GM12878 (cell line): ENCODE results near the gene GPRC5C. TPM values are rescaled to one million over a fixed set of nuclear protein-coding genes. Genes with fewer than 3 reads are reported as not detected.

Experiments used
- ATAC-seq: fragments of 200-7000 bp; cut with Tn5 transposase; 3 replicates; pipeline ENCODE4 v1.9.1; 2020; ENCODE audit warnings: mild to moderate bottlenecking, moderate library complexity
- BruUV-seq: library from RNA; stranded (reverse); fragments of 400-500 nt; replicated peaks from 2 replicates; lab custom pipeline; 2021; lab: Mats Ljungman, UMichigan
- CTCF ChIA-PET: fragments of 300-600 bp; sonication (Branson Sonifier 250); formaldehyde crosslinking; extraction: SDS; loops from one replicate; lab custom pipeline; 2021; ENCODE audit warnings: inconsistent platforms; lab: Yijun Ruan, JAX
- POLR2A ChIA-PET: fragments of 350-600 bp; formaldehyde crosslinking; extraction: SDS; loops from one replicate; lab custom pipeline; 2021; ENCODE audit warnings: inconsistent platforms; lab: Charles Lee
- RAD21 ChIA-PET: fragments of 300-600 bp; sonication (Branson Sonifier 250); formaldehyde crosslinking; loops from one replicate; lab custom pipeline; 2023; ENCODE audit warnings: antibody characterized with exemption; ENCODE audit not compliant: unreplicated experiment; lab: Charles Lee
- SMC1A ChIA-PET: fragments of 300-600 bp; sonication (Branson Sonifier 250); formaldehyde crosslinking; loops from one replicate; lab custom pipeline; 2023; ENCODE audit not compliant: unreplicated experiment, uncharacterized antibody; lab: Charles Lee
- DNase-seq: peaks from one replicate; pipeline ENCODE4 v3.0.0-alpha.2; 2011; ENCODE audit warnings: low read depth, low spot score
- FAIRE-seq: peaks from 3 replicates; lab custom pipeline; 2011; peaks lifted over from hg19 to GRCh38; lab: Jason Lieb, UNC
- H2AFZ ChIP-seq: 2 replicates; pipeline ENCODE4 v1.6.0; 2011; ENCODE audit warnings: low read depth, low read length, control low read depth; ENCODE audit not compliant: control insufficient read depth
- H3K27ac ChIP-seq: 2 replicates; pipeline ENCODE4 v1.5.1; 2011; ENCODE audit warnings: control low read depth; ENCODE audit not compliant: control insufficient read depth, insufficient read depth
- H3K27me3 ChIP-seq, 2 experiments: replicated peaks in 1 of 2; 2 replicates each; pipeline versions ENCODE4 v1.6.0 to v1.6.1; 2011; ENCODE audit warnings: low read length in 1 of 2; ENCODE audit not compliant: control insufficient read depth in 2 of 2, insufficient read depth in 2 of 2
- H3K36me3 ChIP-seq, 2 experiments: 2 replicates each; pipeline ENCODE4 v1.5.1; 2011; ENCODE audit warnings: low read length in 1 of 2; ENCODE audit not compliant: control insufficient read depth in 2 of 2, insufficient read depth in 2 of 2
- H3K4me1 ChIP-seq: 2 replicates; pipeline ENCODE4 v1.6.1; 2011; ENCODE audit warnings: mild to moderate bottlenecking, low read length, moderate library complexity, mixed read lengths; ENCODE audit not compliant: control insufficient read depth, insufficient read depth
- H3K4me2 ChIP-seq: 2 replicates; pipeline ENCODE4 v1.6.0; 2011; ENCODE audit warnings: control low read depth; ENCODE audit not compliant: control insufficient read depth, insufficient read depth
- H3K4me3 ChIP-seq: fragments of 200-600 bp; sonication (generic); 2 replicates; pipeline ENCODE4 v1.5.1; 2016
- H3K79me2 ChIP-seq: 2 replicates; pipeline ENCODE4 v1.6.0; 2011; ENCODE audit warnings: low read length; ENCODE audit not compliant: control insufficient read depth, insufficient read depth
- H3K9ac ChIP-seq: 2 replicates; pipeline ENCODE4 v1.8.0; 2011; ENCODE audit warnings: low read length, control low read depth, mixed read lengths; ENCODE audit not compliant: control insufficient read depth, insufficient read depth
- H3K9me3 ChIP-seq: replicated peaks from 3 replicates; pipeline ENCODE4 v1.5.1; 2011; ENCODE audit warnings: mild to moderate bottlenecking, low read length; ENCODE audit not compliant: control insufficient read depth, insufficient read depth
- H4K20me1 ChIP-seq: 2 replicates; pipeline ENCODE4 v1.6.0; 2011; ENCODE audit not compliant: control insufficient read depth, insufficient read depth
- ASH2L ChIP-seq: fragments of 300-600, 200-600 bp; sonication (generic); IDR thresholded peaks from 2 replicates; pipeline ENCODE4 v1.6.1; 2017; ENCODE audit warnings: low read depth, mild to moderate bottlenecking, borderline replicate concordance
- ATF2 ChIP-seq: IDR thresholded peaks from 2 replicates; pipeline ENCODE4 v1.6.1; 2012; ENCODE audit warnings: low read length, inconsistent platforms
- CHD1 ChIP-seq: IDR thresholded peaks from 2 replicates; pipeline ENCODE4 v1.6.1; 2012; ENCODE audit warnings: low read depth, low read length, improper control_type of control experiment
- CHD4 ChIP-seq: fragments of 200-600 bp; sonication (generic); IDR thresholded peaks from 2 replicates; pipeline ENCODE4 v1.6.1; 2016; ENCODE audit warnings: mild to moderate bottlenecking
- DPF2 ChIP-seq: fragments of 450-650 bp; IDR thresholded peaks from 2 replicates; pipeline ENCODE4 v1.6.1; 2017; ENCODE audit warnings: mild to moderate bottlenecking
- EED ChIP-seq: sonication (generic); IDR thresholded peaks from 2 replicates; pipeline ENCODE4 v1.6.1; 2016; ENCODE audit warnings: antibody characterized with exemption, low read depth
- HCFC1 ChIP-seq: fragments of 150-350 bp; IDR thresholded peaks from 2 replicates; pipeline ENCODE4 v1.6.1; 2014; ENCODE audit warnings: low read length
- HDAC6 ChIP-seq: fragments of 200-600 bp; sonication (generic); IDR thresholded peaks from one replicate; pipeline ENCODE4 v1.8.0; 2017; ENCODE audit warnings: antibody characterized with exemption; ENCODE audit not compliant: unreplicated experiment
- IKZF1 ChIP-seq: fragments of 450-650 bp; conservative IDR thresholded peaks from 2 replicates; pipeline ENCODE4 v1.6.1; 2017; ENCODE audit warnings: antibody characterized with exemption, mild to moderate bottlenecking
- JUND ChIP-seq: IDR thresholded peaks from 2 replicates; pipeline ENCODE4 v1.6.1; 2012; ENCODE audit warnings: low read depth, mild to moderate bottlenecking, low read length, improper control_type of control experiment, moderate library complexity
- MEF2A ChIP-seq: IDR thresholded peaks from 2 replicates; pipeline ENCODE4 v1.6.1; 2011; ENCODE audit warnings: low read depth, mild to moderate bottlenecking, low read length, moderate library complexity; ENCODE audit not compliant: insufficient read depth
- NFYB ChIP-seq: IDR thresholded peaks from 2 replicates; pipeline ENCODE4 v1.6.1; 2011; ENCODE audit warnings: low read depth, mild to moderate bottlenecking, low read length, improper control_type of control experiment, moderate library complexity; ENCODE audit not compliant: insufficient read depth
- PAX5 ChIP-seq: IDR thresholded peaks from 2 replicates; pipeline ENCODE4 v1.6.1; 2011; ENCODE audit warnings: low read depth, low read length, borderline replicate concordance
- RUNX3 ChIP-seq: IDR thresholded peaks from 2 replicates; pipeline ENCODE4 v1.6.1; 2012; ENCODE audit warnings: low read length, inconsistent platforms
- SMAD5 ChIP-seq: IDR thresholded peaks from 2 replicates; pipeline ENCODE4 v1.6.1; 2016; ENCODE audit warnings: antibody characterized with exemption, low read depth
- SRF ChIP-seq, 2 experiments: IDR thresholded peaks; 2 replicates each; pipeline ENCODE4 v1.6.1; 2011; ENCODE audit warnings: low read depth in 2 of 2, low read length in 2 of 2, mild to moderate bottlenecking in 1 of 2, moderate library complexity in 1 of 2
- STAT1 ChIP-seq: fragments of 450-650 bp; conservative IDR thresholded peaks from 2 replicates; pipeline ENCODE4 v1.6.1; 2014; ENCODE audit warnings: antibody characterized with exemption, mild to moderate bottlenecking
- ZNF622 ChIP-seq: fragments of 450-650 bp; IDR thresholded peaks from 2 replicates; pipeline ENCODE4 v1.6.1; 2017; ENCODE audit warnings: mild to moderate bottlenecking, inconsistent platforms
- ZNF687 ChIP-seq: fragments of 450-650 bp; IDR thresholded peaks from 2 replicates; pipeline ENCODE4 v1.6.1; 2017; ENCODE audit warnings: mild to moderate bottlenecking, moderate library complexity
- WGBS: methylation state at CpG from one replicate; pipeline ENCODE4 v1.1.6; 2016; ENCODE audit warnings: low lambda C conversion rate; ENCODE audit not compliant: insufficient replicate concordance, insufficient coverage; ENCODE audit errors: missing lambda C conversion rate; 5-methylcytosine and 5-hydroxymethylcytosine counted together
- in situ Hi-C: fragments of 300-500 bp; cut with MboI; formaldehyde crosslinking; loops from 9 replicates; pipeline ENCODE4 v1.14.3; 2018; ENCODE audit warnings: mixed read lengths
- intact Hi-C: fragments of 100-400 bp; cut with micrococcal nuclease; formaldehyde crosslinking; loops from one replicate; pipeline ENCODE4 v1.14.2; 2022; ENCODE audit not compliant: unreplicated experiment
- polyA plus RNA-seq, 11 experiments: library from polyadenylated mRNA; depleted of rRNA in 4 of 11; unstranded in 6 of 11; stranded (reverse) in 5 of 11; fragments of >200 nt; fragmentation: Nextera tagmentation in 4 of 11; fragmentation: Illumina TruSeq in 1 of 11; extraction: Ambion mirVana in 4 of 11; extraction: Trizol in 1 of 11; gene quantifications; 1 replicate in 1 of 11; 2 replicates in 10 of 11; pipeline versions ENCODE4 v1.2.1 to v1.2.3, GENCODE V29; 2011 to 2016; ENCODE audit warnings: inconsistent platforms in 2 of 11, missing spikeins in 2 of 11, low read depth in 1 of 11
- total RNA-seq, 4 experiments: library from RNA; depleted of rRNA in 3 of 4; stranded (reverse); fragments of >200 nt in 3 of 4; fragmentation: Illumina TruSeq in 1 of 4; extraction: Trizol in 1 of 4; gene quantifications; 2 replicates each; pipeline versions ENCODE4 v1.2.1 to v1.2.3, GENCODE V29; 2013 to 2021

The GPRC5C gene
- total and polyA plus RNA-seq, 10 of the 15 experiments (the other 5 are each of a cell fraction or from before 2014, with no cell fraction given): 0.04 to 1.3 (median 0.36) TPM; not detected in 2

- intact Hi-C loops: no loop called here
- Histone ChIP-seq H3K9me3 (no peaks in the 10 kb centered on the region), H3K9ac (no peak overlapping the region), H2AFZ (no peak overlapping the region), H3K4me2 (no peak overlapping the region), H3K27me3 (no peaks in the 10 kb centered on the region; a peak in 1 of 4 replicates), H3K4me3 (no peak overlapping the region), H3K79me2 (no peaks in the 10 kb centered on the region), H4K20me1 (no peaks in the 10 kb centered on the region), H3K27ac (no peak overlapping the region), H3K36me3 (no peaks in the 10 kb centered on the region), H3K4me1 (no peaks in the 10 kb centered on the region)
- ChIA-PET RAD21 (no interaction called here), CTCF (interaction anchor here (0.9 kb wide), 1 partner anchor 53 kb away, joined by 4 read pairs; no protein-coding TSS in a partner anchor), SMC1A (interaction anchor here (1.3 to 1.7 kb wide), 2 partner anchors 9 to 10 kb away, joined by 4 to 5 read pairs; no protein-coding TSS in a partner anchor), POLR2A (no interaction called here)
- 27% methylated on average over 7 of the region's 7 CpGs for WGBS
- DNase-seq (no peak), ATAC-seq (no peak), FAIRE-seq (no peak)
- in situ Hi-C loops: no loop called here
- BruUV-seq: no TSS peak
- TF ChIP-seq EED: no peak
- no peak for TF ChIP-seq IKZF1
- TF ChIP-seq PAX5: no peak
- no peak for TF ChIP-seq JUND
- no peak for TF ChIP-seq ZNF687
- no peak for TF ChIP-seq SRF (IDR thresholded peaks at IDR 0.05; ENCODE audit: low read depth in 2 of 2, low read length in 2 of 2)
- TF ChIP-seq CHD1: no peak
- TF ChIP-seq ASH2L: no peak
- no peak for TF ChIP-seq RUNX3
- no peak for TF ChIP-seq HDAC6
- TF ChIP-seq HCFC1: no peak
- no peak for TF ChIP-seq MEF2A
- TF ChIP-seq CHD4: no peak
- TF ChIP-seq STAT1: no peak
- TF ChIP-seq ZNF622: no peak
- TF ChIP-seq SMAD5: no peak
- TF ChIP-seq NFYB: no peak
- no peak for TF ChIP-seq ATF2
- TF ChIP-seq DPF2: no peak
These were observed 29.8 kb upstream of the GPRC5C start for GRCh38 chr17:74402048-74402447.
